H1 (cell line): ENCODE results near the gene EVX2. TPM values are rescaled to one million over a fixed set of nuclear protein-coding genes. Genes with fewer than 3 reads are reported as not detected.

Source experiments
- CTCF ChIA-PET: fragments of 300-600 bp; sonication (Branson Sonifier 250); formaldehyde crosslinking; loops from one replicate; lab custom pipeline; 2021; ENCODE audit not compliant: partially characterized antibody; lab: Charles Lee
- POLR2A ChIA-PET: fragments of 300-600 bp; sonication (Branson Sonifier 250); formaldehyde crosslinking; loops from one replicate; lab custom pipeline; 2021; ENCODE audit warnings: inconsistent platforms; ENCODE audit not compliant: partially characterized antibody; lab: Charles Lee
- DNase-seq, 2 experiments: peaks; one replicate each; pipeline versions ENCODE4 v3.0.0 to v3.0.0-alpha.2; 2010 to 2022; ENCODE audit warnings: low spot score in 2 of 2, low read depth in 1 of 2, mixed read lengths in 1 of 2
- FAIRE-seq: peaks from 2 replicates; lab custom pipeline; 2011; peaks lifted over from hg19 to GRCh38; lab: Jason Lieb, UNC
- H2AFZ ChIP-seq: 2 replicates; pipeline ENCODE4 v1.8.1; 2012; ENCODE audit warnings: low read length, inconsistent platforms
- H2AK5ac ChIP-seq: 2 replicates; pipeline ENCODE4 v1.6.1; 2013; ENCODE audit warnings: low read depth, low read length
- H2BK120ac ChIP-seq: replicated peaks from 2 replicates; pipeline ENCODE3; 2013; ENCODE audit warnings: low read depth, low read length, inconsistent platforms
- H2BK12ac ChIP-seq: 2 replicates; pipeline ENCODE4 v1.6.1; 2013; ENCODE audit warnings: low read depth, low read length
- H2BK15ac ChIP-seq: 2 replicates; pipeline ENCODE4 v1.6.1; 2013; ENCODE audit warnings: low read length
- H2BK20ac ChIP-seq: 2 replicates; pipeline ENCODE4 v1.6.1; 2013; ENCODE audit warnings: low read length
- H2BK5ac ChIP-seq: 2 replicates; pipeline ENCODE4 v1.6.1; 2013; ENCODE audit warnings: low read depth, low read length
- H3K14ac ChIP-seq: 2 replicates; pipeline ENCODE4 v1.6.1; 2013; ENCODE audit warnings: inconsistent platforms; ENCODE audit not compliant: insufficient read length
- H3K18ac ChIP-seq: 2 replicates; pipeline ENCODE4 v1.6.1; 2013; ENCODE audit warnings: low read length; ENCODE audit errors: extremely low read depth
- H3K23ac ChIP-seq: 2 replicates; pipeline ENCODE4 v1.6.1; 2013; ENCODE audit warnings: inconsistent platforms; ENCODE audit not compliant: insufficient read length
- H3K23me2 ChIP-seq: 2 replicates; pipeline ENCODE4 v1.6.1; 2013; ENCODE audit warnings: low read depth, low read length
- H3K27ac ChIP-seq: 2 replicates; pipeline ENCODE4 v1.6.1; 2011; ENCODE audit warnings: low read depth, low read length, inconsistent platforms
- H3K27me3 ChIP-seq, 4 experiments: replicated peaks in 1 of 4; 1 replicate in 1 of 4; 2 replicates in 3 of 4; pipeline versions ENCODE4 v1.6.1 to v1.8.1; 2011 to 2013; ENCODE audit warnings: low read length in 3 of 4, mild to moderate bottlenecking in 3 of 4, inconsistent platforms in 2 of 4, mixed read lengths in 2 of 4, moderate library complexity in 1 of 4; ENCODE audit not compliant: control insufficient read depth in 3 of 4, insufficient read depth in 3 of 4; ENCODE audit errors: extremely low read depth in 1 of 4
- H3K36me3 ChIP-seq, 4 experiments: 2 replicates each; pipeline versions ENCODE4 v1.6.1 to v1.8.1; 2011 to 2013; ENCODE audit warnings: mild to moderate bottlenecking in 4 of 4, low read length in 3 of 4, moderate library complexity in 2 of 4, control low read depth in 1 of 4, inconsistent platforms in 1 of 4; ENCODE audit not compliant: insufficient read depth in 4 of 4, control insufficient read depth in 2 of 4
- H3K4ac ChIP-seq: replicated peaks from 2 replicates; pipeline ENCODE3; 2013; ENCODE audit warnings: low read length, low read depth, mixed read lengths, inconsistent platforms; ENCODE audit not compliant: insufficient read length
- H3K4me1 ChIP-seq, 4 experiments: replicated peaks in 1 of 4; 1 replicate in 1 of 4; 2 replicates in 3 of 4; pipeline versions ENCODE4 v1.6.1 to v1.8.1; 2011 to 2013; ENCODE audit warnings: low read length in 3 of 4, inconsistent platforms in 2 of 4, mixed read lengths in 1 of 4; ENCODE audit not compliant: insufficient read depth in 4 of 4, control insufficient read depth in 3 of 4
- H3K4me2 ChIP-seq, 2 experiments: 2 replicates each; pipeline versions ENCODE4 v1.6.1 to v1.8.1; 2011 to 2013; ENCODE audit warnings: low read depth in 2 of 2, low read length in 2 of 2, control low read depth in 1 of 2, inconsistent platforms in 1 of 2, mild to moderate bottlenecking in 1 of 2; ENCODE audit not compliant: insufficient read depth in 1 of 2
- H3K4me3 ChIP-seq, 4 experiments: fragments of 200-600, 300-600 bp in 1 of 4; sonication (generic), shearing (Covaris generic), sonication (Bioruptor Twin) in 1 of 4; 2 replicates each; pipeline versions ENCODE4 v1.5.1 to v1.8.1; 2011 to 2016; ENCODE audit warnings: low read length in 4 of 4, low read depth in 3 of 4, control low read depth in 2 of 4, inconsistent platforms in 2 of 4, mild to moderate bottlenecking in 2 of 4, mixed read lengths in 1 of 4, moderate library complexity in 1 of 4; ENCODE audit not compliant: insufficient read depth in 2 of 4; ENCODE audit errors: extremely low read depth in 1 of 4
- H3K56ac ChIP-seq: replicated peaks from 2 replicates; pipeline ENCODE3; 2013; ENCODE audit warnings: low read depth, mild to moderate bottlenecking, mixed read lengths, low read length, inconsistent platforms; ENCODE audit not compliant: insufficient read length
- H3K79me1 ChIP-seq: 2 replicates; pipeline ENCODE4 v1.6.1; 2013; ENCODE audit warnings: low read depth, low read length, control low read depth
- H3K79me2 ChIP-seq, 2 experiments: 2 replicates each; pipeline versions ENCODE4 v1.6.1 to v1.8.1; 2012 to 2013; ENCODE audit warnings: low read length in 2 of 2, mild to moderate bottlenecking in 2 of 2, inconsistent platforms in 1 of 2; ENCODE audit not compliant: insufficient read depth in 2 of 2, control insufficient read depth in 1 of 2
- H3K9ac ChIP-seq, 4 experiments: replicated peaks in 1 of 4; 1 replicate in 1 of 4; 2 replicates in 3 of 4; pipeline versions ENCODE4 v1.6.1 to v1.8.1; 2011 to 2013; ENCODE audit warnings: low read depth in 3 of 4, low read length in 3 of 4, control low read depth in 2 of 4, mild to moderate bottlenecking in 2 of 4, moderate library complexity in 2 of 4, inconsistent platforms in 1 of 4; ENCODE audit errors: extremely low read depth in 1 of 4
- H3K9me3 ChIP-seq, 2 experiments: 2 replicates each; pipeline versions ENCODE4 v1.6.1 to v1.8.1; 2012 to 2013; ENCODE audit warnings: mild to moderate bottlenecking in 2 of 2, moderate library complexity in 2 of 2, control low read depth in 1 of 2, inconsistent platforms in 1 of 2, low read depth in 1 of 2, low read length in 1 of 2, mixed read lengths in 1 of 2; ENCODE audit not compliant: insufficient read depth in 2 of 2
- H4K20me1 ChIP-seq, 2 experiments: replicated peaks in 1 of 2; 2 replicates each; pipeline versions ENCODE3 to v1.8.1; 2011 to 2013; ENCODE audit warnings: inconsistent platforms in 2 of 2, low read length in 2 of 2, mild to moderate bottlenecking in 1 of 2; ENCODE audit not compliant: insufficient read depth in 2 of 2, control insufficient read depth in 1 of 2
- H4K5ac ChIP-seq: 2 replicates; pipeline ENCODE4 v1.6.1; 2013; ENCODE audit warnings: low read length, low read depth, mixed read lengths, inconsistent platforms; ENCODE audit not compliant: insufficient read length
- H4K8ac ChIP-seq: 2 replicates; pipeline ENCODE4 v1.8.0; 2013; ENCODE audit warnings: mild to moderate bottlenecking, moderate library complexity, low read length, inconsistent platforms; ENCODE audit not compliant: insufficient read depth; ENCODE audit errors: extremely low read depth
- H4K91ac ChIP-seq: replicated peaks from 2 replicates; pipeline ENCODE3; 2013; ENCODE audit warnings: low read length, mixed read lengths, inconsistent platforms; ENCODE audit not compliant: insufficient read length
- CBX5 ChIP-seq: fragments of 300-800, 300-1000 bp; sonication (generic); IDR thresholded peaks from 2 replicates; pipeline ENCODE4 v1.7.1; 2016; ENCODE audit warnings: antibody characterized with exemption, low read length, low read depth
- GTF2F1 ChIP-seq: IDR thresholded peaks from 2 replicates; pipeline ENCODE4 v1.6.1; 2012; ENCODE audit warnings: low read depth, low read length, improper control_type of control experiment, borderline replicate concordance
- KDM1A ChIP-seq: fragments of 200-600, 300-600 bp; sonication (generic); IDR thresholded peaks from 2 replicates; pipeline ENCODE4 v1.7.1; 2016; ENCODE audit warnings: mild to moderate bottlenecking, low read length, borderline replicate concordance
- POU5F1 ChIP-seq: IDR thresholded peaks from 2 replicates; pipeline ENCODE4 v1.6.1; 2011; ENCODE audit warnings: low read depth, mild to moderate bottlenecking, low read length, moderate library complexity
- SIN3A ChIP-seq, 2 experiments: IDR thresholded peaks in 1 of 2; conservative IDR thresholded peaks in 1 of 2; 2 replicates each; pipeline ENCODE4 v1.6.1; 2011 to 2012; ENCODE audit warnings: low read length in 2 of 2, improper control_type of control experiment in 1 of 2, low read depth in 1 of 2, mild to moderate bottlenecking in 1 of 2
- SP1 ChIP-seq: IDR thresholded peaks from 2 replicates; pipeline ENCODE4 v1.6.1; 2011; ENCODE audit warnings: low read depth, low read length
- WGBS, 2 experiments: shearing (Covaris generic) in 1 of 2; methylation state at CpG; one replicate each; pipeline versions ENCODE4 v1.1.6 to v1.1.7; 2013 to 2015; ENCODE audit warnings: low lambda C conversion rate in 2 of 2, mixed read lengths in 2 of 2, inconsistent platforms in 1 of 2, low coverage in 1 of 2, missing lambda C conversion rate in 1 of 2; ENCODE audit not compliant: insufficient replicate concordance in 2 of 2, insufficient coverage in 1 of 2, insufficient read length in 1 of 2; ENCODE audit errors: extremely low coverage in 1 of 2, missing lambda C conversion rate in 1 of 2; 5-methylcytosine and 5-hydroxymethylcytosine counted together
- polyA plus RNA-seq, 7 experiments: library from polyadenylated mRNA; depleted of rRNA in 3 of 7; stranded (reverse) in 5 of 7; unstranded in 2 of 7; fragments of >200 nt in 5 of 7; fragments of 200-250 nt in 2 of 7; gene quantifications; 1 replicate in 5 of 7; 2 replicates in 1 of 7; 4 replicates in 1 of 7; pipeline versions ENCODE4 v1.2.1 to v1.2.3, GENCODE V29; 2011 to 2013; ENCODE audit warnings: missing spikeins in 2 of 7, mixed read lengths in 2 of 7
- total RNA-seq: library from RNA; stranded (reverse); fragmentation: NEBNext Ultra II Directional; extraction: Animal tissue kit (Norgen Biotek cat#: 25700); gene quantifications from 2 replicates; pipeline ENCODE4 v1.2.1, GENCODE V29; 2021

The EVX2 gene
- total and polyA plus RNA-seq, 2 of the 8 experiments (the other 6 are each of a cell fraction or from before 2014, with no cell fraction given) = not detected

DNA sequence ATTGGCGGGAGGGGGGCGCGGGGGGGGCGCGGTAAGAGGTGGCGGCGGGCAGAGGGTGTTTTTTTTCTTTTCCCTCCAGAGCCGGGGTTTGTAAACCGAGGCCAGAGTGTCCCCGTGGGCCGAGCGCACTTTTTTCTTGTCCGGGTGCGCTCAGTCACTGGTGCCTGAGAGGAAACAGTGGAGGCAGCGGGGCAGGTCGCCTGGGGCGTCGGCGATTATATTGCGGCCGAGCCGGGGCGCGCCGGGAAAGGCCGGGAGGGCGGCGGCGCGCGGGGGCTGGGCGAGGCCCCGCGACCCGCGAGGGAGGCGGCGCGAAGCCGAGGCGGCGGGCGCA is 46.0 kb upstream of the EVX2 start:
- H3K27ac ChIP-seq = no peak overlapping the region
- CTCF ChIA-PET = interaction anchor here (0.6 to 6.2 kb wide), 11 partner anchors 9 to 1019 kb away, joined by 3 to 72 read pairs (median 4); no protein-coding TSS in a partner anchor
- DNase-seq = peak in 1 of 2 experiments; percentile 57

More for the DNA sequence above, 46.0 kb upstream of the EVX2 start:
- TF ChIP-seq SIN3A (conservative IDR thresholded peaks at IDR 0.05 in 1 of 2, IDR thresholded peaks at IDR 0.05 in 1 of 2; ENCODE audit: low read depth in 1 of 2, low read length in 2 of 2) (no peak), CBX5 (no peak), KDM1A (no peak), SP1 (no peak), GTF2F1 (no peak), POU5F1 (no peak)
- TF ChIP-seq, all 59 proteins: peak for 0
- Histone ChIP-seq H4K91ac (no peak overlapping the region), H2BK5ac (no peak overlapping the region), H3K4me2 (peak overlapping the region; percentile 57 to 70; a peak in 3 of 4 replicates), H3K79me2 (no peaks in the 10 kb centered on the region), H3K23me2 (no peaks in the 10 kb centered on the region; the same call in 1 of the 2 replicates), H3K27me3 (peaks cover 94 to 100% (median 98%) of the 10 kb centered on the region in 4 experiments), H3K79me1 (no peaks in the 10 kb centered on the region), H2BK12ac (no peak overlapping the region), H2AFZ (no peak overlapping the region), H3K4ac (no peak overlapping the region), H3K18ac (no peak overlapping the region), H3K56ac (no peak overlapping the region), H3K4me3 (peak overlapping the region in 2 of 4 experiments; percentile 11 to 24; a peak in 2 of 8 replicates), H3K36me3 (peaks cover 0 to 17% (median 0%) of the 10 kb centered on the region in 4 experiments; a peak in 1 of 8 replicates), H2AK5ac (no peak overlapping the region), H2BK20ac (no peak overlapping the region), H2BK15ac (no peak overlapping the region), H3K14ac (no peak overlapping the region), H2BK120ac (no peak overlapping the region), H3K4me1 (peaks cover 0 to 11% (median 5%) of the 10 kb centered on the region in 4 experiments; a peak in 6 of 7 replicates), H3K23ac (no peak overlapping the region), H4K20me1 (peaks cover 18 to 28% of the 10 kb centered on the region in 2 experiments), H4K8ac (no peak overlapping the region), H3K9ac (no peak overlapping the region), H3K9me3 (no peaks in the 10 kb centered on the region), H4K5ac (no peak overlapping the region)
- POLR2A ChIA-PET = interaction anchor here (1.2 kb wide), 1 partner anchor 26 kb away, joined by 3 read pairs; no protein-coding TSS in a partner anchor
- WGBS, 2 experiments = 0% methylated on average over 7 of the region's 43 CpGs; no CpG with 5 or more reads in 1 of the 2 experiments
- no peak for FAIRE-seq
